Fibroblast of peridontal ligament (primary cell): ENCODE measurements around the gene SGK1.
"Not testable (repeated sequence)": the region's sequence is repeated elsewhere in the genome, so short reads cannot be mapped to it uniquely, and the experiment has no call there.

Experiments
- DNase-seq: peaks from one replicate; pipeline ENCODE4 v3.0.0-alpha.2; 2010; ENCODE audit errors: extremely low read depth

Gene SGK1

DNA sequence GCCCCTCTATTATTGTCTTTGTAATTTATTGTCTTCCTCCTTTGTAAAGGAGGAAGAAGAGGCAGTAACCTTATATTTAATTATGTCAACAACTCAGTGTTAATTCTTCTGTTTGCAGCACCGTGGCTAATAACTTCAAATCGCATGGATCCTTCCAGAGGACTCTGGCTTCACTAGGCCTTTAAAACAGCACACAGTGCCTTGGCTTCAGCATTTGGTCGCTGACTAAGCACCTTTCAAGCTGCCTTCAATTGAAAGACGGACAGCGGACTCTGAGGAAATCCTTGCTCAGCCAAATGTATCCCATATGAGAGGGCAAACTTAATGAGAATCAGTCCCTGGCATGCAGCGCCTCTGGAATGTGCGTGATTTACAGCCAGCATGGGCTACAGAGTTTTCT lies 64.2 kb downstream of the SGK1 start:
- peak; percentile 82 for DNase-seq

DNA sequence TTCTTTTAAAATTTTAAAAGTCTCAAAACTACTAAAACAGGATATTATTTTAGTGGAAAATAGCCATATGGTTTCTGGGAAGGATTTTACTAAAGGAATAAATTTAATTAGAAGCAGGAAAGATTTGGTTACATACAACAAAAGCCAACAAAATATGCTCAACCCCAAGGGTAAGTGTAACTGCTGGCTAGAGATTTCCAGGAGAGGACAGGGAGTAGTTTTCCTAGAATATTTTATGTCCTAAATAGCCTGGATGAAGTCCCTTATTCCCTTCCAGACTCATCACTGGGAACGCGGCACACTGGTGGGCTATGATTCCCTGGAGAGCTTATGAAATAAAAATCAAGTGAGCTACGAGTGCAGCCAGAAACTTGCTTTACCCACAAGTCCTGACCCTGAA lies 66.6 kb downstream of the SGK1 start:
- DNase-seq: peak; percentile 46

DNA sequence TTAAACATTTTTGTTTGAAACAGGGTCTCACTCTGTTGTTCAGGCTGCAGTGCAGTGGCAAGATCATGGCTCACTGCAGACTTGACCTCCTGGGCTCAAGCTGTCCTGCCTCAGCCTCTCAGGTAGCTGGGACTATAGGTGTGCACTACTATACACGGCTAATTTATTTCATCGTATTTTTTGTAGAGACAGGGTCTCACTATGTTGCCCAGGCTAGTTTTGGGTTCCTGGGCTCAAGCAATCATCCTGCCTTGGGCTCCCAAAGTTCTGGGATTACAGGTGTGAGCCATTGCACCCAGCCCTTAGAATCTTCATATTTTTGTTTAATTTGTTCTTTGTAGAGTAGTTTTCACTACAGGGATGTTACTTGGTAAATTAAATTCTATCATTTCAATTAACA lies 67.1 kb downstream of the SGK1 start:
- DNase-seq: no peak

DNA sequence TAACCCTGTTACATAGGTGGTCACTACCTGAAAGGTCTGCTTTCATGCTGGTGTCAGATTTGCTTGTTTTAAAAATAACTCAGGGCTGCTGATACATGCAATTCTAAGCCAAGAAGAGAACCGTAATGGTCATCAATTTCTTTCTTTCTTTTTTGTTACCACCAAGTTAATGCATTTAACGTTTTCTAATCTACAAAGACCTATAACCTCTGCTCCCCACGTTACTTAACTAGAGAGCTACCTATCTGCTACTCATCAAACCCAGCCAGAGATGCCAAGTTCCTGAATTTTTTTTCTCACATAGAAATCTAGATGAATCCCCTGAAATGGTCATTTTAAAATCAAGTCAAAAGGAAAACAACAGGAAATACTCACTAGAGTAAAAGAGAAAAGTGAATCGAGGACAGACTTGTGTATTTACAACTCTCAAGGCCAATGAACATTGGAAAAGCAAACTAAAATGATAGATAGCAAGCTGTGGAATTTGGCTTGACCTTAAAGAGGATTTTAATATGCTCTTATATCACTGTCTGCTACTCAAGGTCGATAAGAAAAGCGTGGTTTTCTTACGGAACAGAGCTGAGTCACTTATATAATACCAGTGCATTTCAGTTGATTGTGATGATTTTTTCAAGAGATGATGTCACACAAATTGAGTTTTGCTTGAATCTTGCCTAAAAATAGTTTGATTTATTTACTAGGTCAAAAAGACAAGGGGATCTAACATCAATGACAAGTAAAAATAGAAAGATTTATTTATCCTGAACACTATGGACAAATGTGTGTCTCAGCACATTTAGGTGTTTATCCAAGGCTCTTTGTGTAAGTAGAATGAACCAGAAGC lies 67.9 kb downstream of the SGK1 start:
- peak; percentile 73 for DNase-seq

DNA sequence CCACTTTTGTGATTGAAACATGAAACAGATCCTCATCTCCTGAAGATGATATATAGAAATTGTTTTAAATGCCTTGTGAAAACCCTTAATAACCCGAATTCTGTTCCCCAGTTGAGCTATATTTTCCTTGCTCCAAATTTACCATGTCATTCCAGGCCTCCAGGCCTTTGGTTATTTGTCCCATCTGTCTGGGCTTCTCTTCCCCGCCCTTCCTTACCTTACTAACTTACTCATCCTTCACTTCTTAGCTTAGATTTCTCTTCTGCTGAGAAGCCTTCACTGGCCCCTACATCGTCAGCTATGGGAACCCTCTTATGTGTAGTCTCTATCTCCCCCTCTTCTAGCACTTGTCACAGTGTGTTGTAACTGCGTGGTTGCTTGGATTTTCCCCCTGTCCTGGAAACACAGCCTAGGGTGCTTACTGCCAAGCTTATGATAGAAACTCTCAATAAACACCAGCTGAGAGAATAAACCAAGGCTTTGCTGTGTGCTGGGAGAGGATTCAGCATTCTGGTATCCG lies 68.6 kb downstream of the SGK1 start:
- no peak for DNase-seq

DNA sequence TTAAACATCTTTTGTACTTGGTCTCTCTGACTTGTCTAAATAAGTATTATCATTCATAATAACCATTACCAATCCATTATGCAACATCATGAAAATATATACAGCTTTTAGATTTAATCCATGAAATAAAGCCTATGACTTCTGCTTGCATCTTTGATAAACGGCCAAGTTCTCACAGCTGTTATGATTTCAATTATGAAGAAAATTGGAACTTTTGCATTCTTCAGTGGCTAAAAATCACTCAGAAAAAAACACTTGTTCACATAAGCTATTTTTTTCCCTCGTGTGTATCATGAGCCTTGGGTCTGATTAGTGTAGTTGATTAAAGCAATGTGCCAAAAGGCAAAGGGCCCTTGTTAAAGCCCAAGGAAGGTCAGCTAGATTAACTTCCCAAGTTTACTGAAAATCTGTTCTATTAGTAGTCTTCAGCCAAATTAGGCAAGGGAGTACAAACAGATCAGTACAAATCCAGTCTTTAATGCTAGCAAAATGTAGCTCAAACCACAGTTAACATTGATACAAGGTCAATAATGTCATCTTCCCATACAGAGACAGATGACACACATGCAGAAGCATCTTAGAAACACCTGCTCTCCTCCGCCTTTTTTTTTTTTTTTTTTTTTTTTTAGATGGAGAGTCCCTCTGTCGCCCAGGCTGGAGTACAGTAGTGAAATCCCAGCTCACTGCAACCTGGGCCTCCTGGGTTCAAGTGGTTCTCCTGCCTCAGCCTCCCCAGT lies 69.9 kb downstream of the SGK1 start:
- no peak for DNase-seq

DNA sequence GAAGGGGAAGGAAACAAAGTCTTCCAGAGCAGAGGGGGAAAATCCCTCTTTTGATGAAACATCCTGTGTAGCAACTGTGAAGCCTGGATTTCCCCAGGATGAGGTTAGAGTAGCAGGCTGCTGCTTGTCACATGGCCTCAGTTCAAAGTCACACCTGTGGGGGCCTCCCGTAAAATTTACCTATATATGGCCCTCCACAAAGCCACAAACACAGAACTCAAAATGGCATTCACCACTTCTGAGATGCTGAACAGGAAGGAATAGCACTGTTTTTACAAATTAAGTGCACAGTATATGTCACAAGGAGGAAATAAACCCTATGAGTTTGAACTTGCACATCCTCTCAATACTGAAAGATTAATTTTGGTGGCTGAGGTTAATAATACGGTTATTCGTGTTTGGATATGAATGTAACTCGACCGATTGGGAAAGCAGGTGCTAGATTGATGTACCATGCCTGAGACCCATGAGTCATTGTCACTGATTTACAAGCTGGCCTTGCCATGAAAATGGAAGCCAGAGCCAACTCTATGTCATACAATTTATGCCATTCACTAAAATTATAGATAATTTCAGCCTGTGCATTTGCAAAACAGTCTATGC lies 70.6 kb downstream of the SGK1 start:
- DNase-seq: no peak

DNA sequence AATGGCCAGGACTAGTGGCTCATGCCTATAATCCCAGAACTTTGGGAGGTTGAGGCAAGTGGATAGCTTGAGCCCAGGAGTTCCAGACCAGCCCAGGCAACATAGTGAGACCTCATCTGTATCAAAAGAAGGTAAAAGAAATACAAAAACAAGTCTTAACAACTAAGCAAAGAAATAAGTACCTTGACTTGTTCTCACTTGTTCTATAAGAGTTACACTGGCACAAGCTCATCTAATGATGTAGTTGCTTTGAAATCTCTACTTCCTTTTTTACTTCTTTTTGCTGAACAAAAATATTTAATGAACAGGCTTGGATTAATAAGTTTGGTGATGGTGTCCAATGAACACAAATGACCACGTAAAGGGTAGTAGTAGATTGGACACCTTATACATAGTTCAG lies 72.2 kb downstream of the SGK1 start:
- no peak for DNase-seq

DNA sequence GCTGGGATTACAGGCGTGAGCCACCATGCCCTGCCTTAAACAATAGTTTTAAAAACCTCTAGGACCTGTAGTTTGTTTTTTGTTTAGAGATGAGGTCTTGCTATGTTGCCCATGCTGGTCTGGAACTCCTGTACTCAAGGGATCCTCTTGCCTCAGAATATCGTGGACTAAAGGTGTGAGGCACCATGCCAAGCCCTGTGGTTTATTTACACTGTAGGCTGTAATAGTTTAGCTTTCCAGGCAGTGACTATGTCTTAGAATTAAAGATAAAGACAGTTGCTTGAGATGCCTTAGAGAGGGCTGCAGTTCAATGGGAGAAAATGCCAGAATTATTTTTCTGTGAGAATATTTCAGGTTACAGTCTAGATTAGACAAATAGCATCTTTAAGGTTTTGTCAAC lies 72.9 kb downstream of the SGK1 start:
- peak; percentile 70 for DNase-seq

DNA sequence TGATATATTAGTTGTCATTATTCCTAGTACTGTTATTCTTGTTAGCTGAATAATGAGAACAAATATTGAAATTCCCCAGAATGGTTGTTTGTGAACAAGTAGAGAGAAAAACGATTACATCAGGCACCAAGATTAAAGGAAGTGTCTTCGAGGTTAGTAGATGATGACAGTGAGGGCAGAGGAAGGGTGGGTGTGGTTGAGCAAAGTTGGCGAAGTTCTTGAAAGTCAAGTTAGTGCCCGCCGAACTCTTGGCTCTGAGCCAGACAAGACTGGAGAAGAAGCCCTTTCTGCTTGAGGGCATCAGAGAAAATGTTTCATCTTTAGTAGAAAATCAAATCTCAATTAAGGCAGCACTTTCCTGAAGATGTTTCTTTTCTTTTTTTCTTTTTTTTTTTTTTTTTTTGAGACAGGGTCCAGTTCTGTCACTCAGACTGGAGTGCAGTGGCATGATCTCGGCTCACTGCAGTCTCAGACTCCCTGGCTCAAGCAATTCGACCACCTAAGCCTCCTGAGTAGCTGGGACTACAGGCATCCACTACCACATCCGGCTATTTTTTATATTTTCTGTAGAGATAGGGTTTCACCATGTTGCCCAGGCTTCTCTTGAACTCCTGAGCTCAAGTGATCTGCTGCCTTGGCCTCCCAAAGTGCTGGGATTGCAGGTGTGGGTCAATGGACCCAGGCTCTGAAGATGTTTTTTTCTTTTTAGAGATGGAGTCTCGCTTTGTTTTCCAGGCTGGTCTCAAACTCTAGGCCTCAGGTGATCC lies 77.1 kb downstream of the SGK1 start:
- no peak for DNase-seq

DNA sequence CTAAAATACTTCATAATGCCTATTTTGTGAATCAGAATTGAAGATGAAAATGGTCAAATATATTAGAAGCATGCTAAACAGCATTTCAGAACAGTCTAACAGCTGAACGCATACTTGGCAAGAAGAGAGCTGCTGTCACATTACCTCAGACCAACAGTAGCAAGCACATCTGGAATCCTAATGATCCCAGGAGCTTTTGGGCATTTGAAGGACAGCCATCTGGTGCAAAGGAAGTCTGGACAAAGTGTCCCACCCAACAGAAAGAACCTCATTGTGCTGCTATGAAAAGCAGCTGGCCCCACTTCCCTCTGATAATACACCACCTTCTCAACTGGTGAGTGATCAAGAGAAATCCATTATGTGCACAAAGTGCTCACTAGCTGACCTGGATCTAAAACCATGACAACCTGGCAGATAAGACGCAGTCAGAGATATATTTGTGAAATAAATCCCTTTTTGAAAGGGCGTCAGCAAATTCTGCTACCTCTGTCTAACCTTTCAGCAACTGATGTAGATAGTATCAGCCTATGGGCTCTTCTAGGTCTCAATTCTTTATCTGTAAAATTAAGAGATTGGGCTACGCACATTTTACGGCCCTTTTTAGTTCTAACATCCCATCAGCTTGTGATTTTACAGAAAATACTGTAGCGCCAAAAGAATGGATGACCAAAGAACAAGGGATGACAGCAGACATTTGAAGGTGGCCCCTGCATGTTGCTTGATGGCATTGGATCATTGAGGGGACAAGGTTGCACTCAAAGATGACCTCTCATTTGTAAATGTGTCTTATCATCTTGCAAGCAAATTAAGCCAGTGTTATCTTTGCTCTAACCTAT lies 78.7 kb downstream of the SGK1 start:
- DNase-seq: no peak

DNA sequence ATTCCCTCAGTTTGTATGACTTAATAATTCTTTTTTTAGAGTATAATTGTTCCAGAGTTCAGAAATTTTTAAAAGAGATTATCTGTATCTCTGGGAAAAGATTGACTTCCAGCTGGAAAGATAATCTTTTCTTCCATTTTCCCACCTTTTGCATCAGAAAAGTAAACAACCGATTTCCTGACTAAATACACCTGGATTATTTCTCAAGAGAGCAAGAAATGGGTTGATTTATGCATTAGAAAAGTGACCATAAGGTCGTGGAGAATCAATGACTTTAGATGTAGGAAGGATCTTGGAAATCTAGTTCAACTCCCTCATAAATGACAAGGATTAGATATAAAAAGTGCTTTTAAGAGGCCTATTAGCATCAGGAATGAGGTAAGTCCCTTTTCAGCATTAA lies 79.9 kb downstream of the SGK1 start:
- no peak for DNase-seq

DNA sequence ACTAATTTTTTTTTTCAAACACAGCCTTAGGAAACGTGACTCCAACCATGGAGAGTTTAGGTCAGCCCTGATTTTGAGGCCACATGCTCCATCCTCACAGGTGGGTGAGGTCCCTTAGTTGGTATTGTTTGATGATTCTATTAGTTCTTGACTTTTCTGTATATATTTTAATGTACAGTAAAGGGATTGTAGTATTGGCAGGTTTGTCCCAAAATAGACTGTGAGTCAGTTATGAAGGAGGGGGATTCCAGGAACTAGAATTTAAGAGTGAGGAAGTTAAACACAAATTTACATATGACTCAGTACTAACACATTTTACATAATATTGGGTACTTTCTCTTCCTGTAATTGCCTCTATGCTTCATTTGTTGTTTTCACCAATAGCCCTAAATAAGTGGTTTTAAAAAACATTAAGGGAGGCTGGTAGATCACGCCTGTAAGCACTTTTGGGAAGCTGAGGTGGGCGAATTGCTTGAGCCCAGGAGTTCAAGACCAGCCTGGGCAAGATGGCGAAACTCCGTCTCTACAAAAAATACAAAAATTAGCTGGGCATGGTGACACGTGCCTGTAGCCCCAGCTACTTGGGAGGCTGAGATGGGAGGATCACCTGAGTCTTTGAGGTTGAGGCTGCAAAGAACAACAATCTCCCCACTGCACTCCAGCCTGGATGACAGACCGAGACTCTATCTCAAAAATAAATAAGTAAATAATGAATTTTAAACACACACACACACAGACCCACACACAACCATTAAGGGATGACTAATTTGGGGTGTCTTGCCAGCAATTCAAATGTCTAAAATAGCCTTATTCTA lies 81.8 kb downstream of the SGK1 start:
- peak; percentile 73 for DNase-seq

DNA sequence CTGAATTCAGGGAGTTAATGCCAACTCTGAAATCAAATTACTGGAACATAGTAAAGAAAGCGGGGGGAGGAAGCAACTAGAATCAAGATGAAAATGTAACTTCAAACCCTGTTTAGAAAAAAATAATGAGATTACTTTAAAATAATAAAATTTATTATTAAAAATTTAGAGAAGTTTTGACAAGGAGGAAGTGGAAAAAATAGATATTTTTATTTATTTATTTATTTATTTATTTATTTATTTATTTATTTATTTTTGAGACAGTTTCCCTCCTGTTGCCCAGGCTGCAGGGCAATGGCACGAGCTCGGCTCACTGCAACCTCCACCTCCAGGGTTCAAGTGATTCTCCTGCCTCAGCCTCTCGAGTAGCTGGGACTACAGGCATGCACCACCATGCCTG lies 82.6 kb downstream of the SGK1 start:
- not testable (repeated sequence) for DNase-seq

DNA sequence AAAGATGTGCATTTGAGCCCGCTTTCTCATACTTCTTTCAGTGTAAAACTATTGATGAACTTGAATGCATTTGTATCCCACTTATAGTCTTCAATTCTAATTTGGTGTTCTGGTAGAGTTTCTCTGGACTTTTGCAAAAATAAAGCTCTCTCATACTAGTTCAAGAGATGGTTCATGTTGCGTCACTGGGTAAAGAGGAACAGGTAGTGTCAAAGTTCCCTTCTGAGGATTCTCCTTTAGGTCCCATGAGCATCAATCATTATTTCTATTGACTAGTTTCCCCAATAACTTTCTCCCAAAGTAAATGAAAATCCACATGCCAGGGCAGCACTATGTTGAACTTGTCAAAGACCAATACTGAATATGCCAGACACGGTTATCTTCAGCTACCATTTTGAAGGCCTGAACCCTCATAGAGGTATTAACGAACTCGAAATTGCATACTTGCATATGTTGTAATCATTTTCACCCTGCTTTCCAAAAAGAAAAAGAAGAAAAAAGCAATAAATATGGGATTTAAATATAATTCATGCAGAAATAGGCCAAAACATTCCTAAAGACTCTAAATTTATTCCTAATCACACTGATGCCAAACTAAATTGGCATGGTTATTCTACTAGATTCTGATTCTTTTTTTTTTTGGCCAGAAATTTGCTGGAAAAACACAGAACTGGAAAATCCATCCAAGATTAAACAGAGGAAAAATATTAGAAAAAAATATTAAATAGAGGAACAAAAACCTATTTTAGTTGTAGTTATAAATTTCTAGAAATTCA lies 84.5 kb downstream of the SGK1 start:
- DNase-seq: no peak

DNA sequence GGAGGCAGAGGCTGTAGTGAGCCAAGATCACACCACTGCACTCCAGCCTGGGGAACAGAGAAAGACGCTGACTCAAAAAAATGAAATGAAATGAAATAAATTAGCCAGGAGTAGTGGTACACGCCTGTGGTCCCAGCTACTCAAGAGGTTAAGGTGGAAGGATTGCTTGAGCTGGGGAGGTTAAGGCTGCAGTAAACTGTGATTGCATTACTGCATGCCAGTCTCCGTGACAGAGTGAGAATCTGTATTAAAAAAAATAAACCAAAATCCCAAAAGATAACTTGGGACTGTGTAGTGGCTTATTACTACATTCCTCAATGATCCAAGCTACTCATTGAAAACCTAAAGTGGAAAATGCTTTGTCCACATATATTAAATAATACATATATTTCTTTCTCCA lies 87.0 kb downstream of the SGK1 start:
- DNase-seq: no peak

DNA sequence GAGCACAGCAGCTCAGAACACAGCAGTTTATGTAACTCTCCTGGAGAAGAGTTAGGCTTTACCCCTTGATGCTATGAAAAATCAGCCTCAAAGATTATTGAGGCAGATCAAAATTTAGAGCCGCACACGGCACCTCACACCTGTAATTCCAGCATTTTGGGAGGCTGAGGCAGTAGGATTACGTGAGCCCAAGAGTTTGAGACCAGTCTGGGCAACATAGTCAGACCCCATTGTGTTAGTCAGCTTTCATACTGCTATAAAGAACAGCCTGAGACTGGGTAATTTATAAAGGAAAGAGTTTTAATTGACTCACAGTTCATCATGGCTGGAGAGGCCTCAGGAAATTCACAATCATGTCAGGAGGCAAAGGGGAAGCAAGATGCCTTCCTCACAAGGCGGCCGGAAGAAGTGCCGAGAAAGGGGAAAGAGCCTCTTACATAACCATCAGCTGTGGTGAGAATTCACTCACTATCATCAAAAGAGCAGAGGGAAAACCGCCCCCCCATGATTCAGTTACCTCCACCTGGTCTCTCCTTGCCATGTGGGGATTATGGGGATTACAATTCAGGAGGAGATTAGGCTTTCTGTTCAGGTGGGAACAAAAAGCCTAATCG lies 87.7 kb downstream of the SGK1 start:
- DNase-seq: no peak

DNA sequence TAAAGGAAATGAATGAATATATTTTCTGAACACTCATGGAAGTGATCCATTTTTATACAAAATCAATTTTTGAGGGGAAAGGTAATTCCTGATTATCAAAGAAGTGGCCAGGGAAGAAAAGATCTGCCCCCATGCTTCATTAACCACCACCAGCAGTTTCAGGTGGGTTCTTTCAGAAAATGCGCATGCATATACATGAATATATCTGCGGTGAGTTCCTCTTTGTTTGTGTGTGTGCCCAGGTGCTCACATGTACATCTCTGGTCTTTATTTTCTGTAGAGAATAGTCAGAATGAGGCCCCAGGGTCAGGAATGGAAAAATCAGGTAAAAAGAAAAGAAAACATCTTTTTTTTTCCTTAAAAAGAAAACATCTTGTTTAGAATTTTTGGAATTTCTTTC lies 88.4 kb downstream of the SGK1 start:
- no peak for DNase-seq
